ENCODE data around the gene ARNT2.
"Not testable (repeated sequence)": the region's sequence is repeated elsewhere in the genome, so short reads cannot be mapped to it uniquely, and the experiment has no call there.

The ARNT2 gene

GRCh38 chr15:80390942-80391341 is 13.2 kb upstream of the ARNT2 start:
- H3K9me3 ChIP-seq (ENCODE audit: control extremely low read depth in 1 of 5, control insufficient read depth in 4 of 5, insufficient read depth in 2 of 5, low read depth in 1 of 5, low read length in 4 of 5); CTCF ChIA-PET; DNase-seq; H3K27ac ChIP-seq (ENCODE audit: insufficient read depth in 1 of 2, low read depth in 1 of 2, low read length in 2 of 2, poor library complexity in 1 of 2, severe bottlenecking in 2 of 2); H3K4me1 ChIP-seq (ENCODE audit: control extremely low read depth in 1 of 4, control insufficient read depth in 4 of 4, insufficient read depth in 4 of 4, low read length in 3 of 4); H3K36me3 ChIP-seq (ENCODE audit: control insufficient read depth in 4 of 4, insufficient read depth in 4 of 4, low read length in 3 of 4); POLR2A ChIA-PET; H3K4me3 ChIP-seq (ENCODE audit: control insufficient read depth in 1 of 7, extremely low read depth in 1 of 7, insufficient read depth in 4 of 7, low read depth in 2 of 7, low read length in 6 of 7): not testable (repeated sequence)
- WGBS (ENCODE audit: insufficient coverage), result no CpG with 5 or more reads among the region's 1 CpG
- peaks cover 0 to 11% (median 2%) of the 10 kb centered on the region in 5 experiments for H3K27me3 ChIP-seq (replicated peaks in 2 of 5; ENCODE audit: control insufficient read depth in 4 of 5, insufficient read depth in 5 of 5, low read length in 4 of 5)

- POLR2A ChIA-PET, result no interaction called here
- CTCF ChIA-PET, result no interaction called here
- H3K4me3 ChIP-seq (ENCODE audit: control insufficient read depth in 1 of 7, extremely low read depth in 1 of 7, insufficient read depth in 4 of 7, low read depth in 2 of 7, low read length in 6 of 7), result no peak overlapping the region
- 80% methylated on average over 1 of the region's 3 CpGs for WGBS (ENCODE audit: insufficient coverage)
- H3K36me3 ChIP-seq (ENCODE audit: control insufficient read depth in 4 of 4, insufficient read depth in 4 of 4, low read length in 3 of 4), result no peaks in the 10 kb centered on the region
- no peaks in the 10 kb centered on the region for H3K9me3 ChIP-seq (ENCODE audit: control extremely low read depth in 1 of 5, control insufficient read depth in 4 of 5, insufficient read depth in 2 of 5, low read depth in 1 of 5, low read length in 4 of 5)
- H3K27ac ChIP-seq (ENCODE audit: insufficient read depth in 1 of 2, low read depth in 1 of 2, low read length in 2 of 2, poor library complexity in 1 of 2, severe bottlenecking in 2 of 2), result no peak overlapping the region
- peaks cover 0 to 27% (median 3%) of the 10 kb centered on the region in 5 experiments for H3K27me3 ChIP-seq (replicated peaks in 2 of 5; ENCODE audit: control insufficient read depth in 4 of 5, insufficient read depth in 5 of 5, low read length in 4 of 5)
- H3K4me1 ChIP-seq (ENCODE audit: control extremely low read depth in 1 of 4, control insufficient read depth in 4 of 4, insufficient read depth in 4 of 4, low read length in 3 of 4), result no peaks in the 10 kb centered on the region
- DNase-seq, result no peak
These were observed 8.6 kb upstream of the ARNT2 start for GRCh38 chr15:80395616-80396015.

GRCh38 chr15:80396096-80396495 is 8.1 kb upstream of the ARNT2 start:
- Histone ChIP-seq H3K4me1 (ENCODE audit: control extremely low read depth in 1 of 4, control insufficient read depth in 4 of 4, insufficient read depth in 4 of 4, low read length in 3 of 4) (no peaks in the 10 kb centered on the region), H3K9me3 (ENCODE audit: control extremely low read depth in 1 of 5, control insufficient read depth in 4 of 5, insufficient read depth in 2 of 5, low read depth in 1 of 5, low read length in 4 of 5) (no peaks in the 10 kb centered on the region), H3K36me3 (ENCODE audit: control insufficient read depth in 4 of 4, insufficient read depth in 4 of 4, low read length in 3 of 4) (no peaks in the 10 kb centered on the region), H3K27ac (ENCODE audit: insufficient read depth in 1 of 2, low read depth in 1 of 2, low read length in 2 of 2, poor library complexity in 1 of 2, severe bottlenecking in 2 of 2) (no peak overlapping the region), H3K4me3 (ENCODE audit: control insufficient read depth in 1 of 7, extremely low read depth in 1 of 7, insufficient read depth in 4 of 7, low read depth in 2 of 7, low read length in 6 of 7) (no peak overlapping the region), H3K27me3 (replicated peaks in 2 of 5; ENCODE audit: control insufficient read depth in 4 of 5, insufficient read depth in 5 of 5, low read length in 4 of 5) (peaks cover 0 to 27% (median 3%) of the 10 kb centered on the region in 5 experiments)
- POLR2A ChIA-PET, result no interaction called here
- 90% methylated on average over 6 of the region's 7 CpGs for WGBS (ENCODE audit: insufficient coverage)
- no peak for DNase-seq
- CTCF ChIA-PET, result no interaction called here

- Histone ChIP-seq H3K36me3 (ENCODE audit: control insufficient read depth in 4 of 4, insufficient read depth in 4 of 4, low read length in 3 of 4) (no peaks in the 10 kb centered on the region), H3K9me3 (ENCODE audit: control extremely low read depth in 1 of 5, control insufficient read depth in 4 of 5, insufficient read depth in 2 of 5, low read depth in 1 of 5, low read length in 4 of 5) (no peaks in the 10 kb centered on the region), H3K27ac (ENCODE audit: insufficient read depth in 1 of 2, low read depth in 1 of 2, low read length in 2 of 2, poor library complexity in 1 of 2, severe bottlenecking in 2 of 2) (no peak overlapping the region), H3K4me3 (ENCODE audit: control insufficient read depth in 1 of 7, extremely low read depth in 1 of 7, insufficient read depth in 4 of 7, low read depth in 2 of 7, low read length in 6 of 7) (no peak overlapping the region), H3K27me3 (replicated peaks in 2 of 5; ENCODE audit: control insufficient read depth in 4 of 5, insufficient read depth in 5 of 5, low read length in 4 of 5) (peaks cover 0 to 53% (median 7%) of the 10 kb centered on the region in 5 experiments), H3K4me1 (ENCODE audit: control extremely low read depth in 1 of 4, control insufficient read depth in 4 of 4, insufficient read depth in 4 of 4, low read length in 3 of 4) (peaks cover 0 to 7% (median 3%) of the 10 kb centered on the region in 4 experiments)
- 100% methylated on average over 2 of the region's 3 CpGs for WGBS (ENCODE audit: insufficient coverage)
- CTCF ChIA-PET, result interaction anchor here (1.1 kb wide), 1 partner anchor 16 kb away, joined by 3 read pairs; no protein-coding TSS in a partner anchor
- POLR2A ChIA-PET, result no interaction called here
- DNase-seq, result no peak
These were observed 4.7 kb upstream of the ARNT2 start for GRCh38 chr15:80399508-80399907.

- Histone ChIP-seq H3K9me3 (ENCODE audit: control extremely low read depth in 1 of 5, control insufficient read depth in 4 of 5, insufficient read depth in 2 of 5, low read depth in 1 of 5, low read length in 4 of 5) (no peaks in the 10 kb centered on the region), H3K27me3 (replicated peaks in 2 of 5; ENCODE audit: control insufficient read depth in 4 of 5, insufficient read depth in 5 of 5, low read length in 4 of 5) (peaks cover 5 to 72% (median 17%) of the 10 kb centered on the region in 5 experiments), H3K27ac (ENCODE audit: insufficient read depth in 1 of 2, low read depth in 1 of 2, low read length in 2 of 2, poor library complexity in 1 of 2, severe bottlenecking in 2 of 2) (no peak overlapping the region), H3K36me3 (ENCODE audit: control insufficient read depth in 4 of 4, insufficient read depth in 4 of 4, low read length in 3 of 4) (no peaks in the 10 kb centered on the region), H3K4me1 (ENCODE audit: control extremely low read depth in 1 of 4, control insufficient read depth in 4 of 4, insufficient read depth in 4 of 4, low read length in 3 of 4) (peaks cover 0 to 13% (median 5%) of the 10 kb centered on the region in 4 experiments), H3K4me3 (ENCODE audit: control insufficient read depth in 1 of 7, extremely low read depth in 1 of 7, insufficient read depth in 4 of 7, low read depth in 2 of 7, low read length in 6 of 7) (no peak overlapping the region)
- DNase-seq, result no peak
- ChIA-PET POLR2A (no interaction called here), CTCF (interaction anchor here (0.7 kb wide), 1 partner anchor 202 kb away, joined by 3 read pairs; no protein-coding TSS in a partner anchor)
- WGBS (ENCODE audit: insufficient coverage), result 80% methylated on average over 5 of the region's 5 CpGs
These were observed 2.7 kb upstream of the ARNT2 start for GRCh38 chr15:80401456-80401855.

- no peak overlapping the region for H3K4me3 ChIP-seq (ENCODE audit: control insufficient read depth in 1 of 7, extremely low read depth in 1 of 7, insufficient read depth in 4 of 7, low read depth in 2 of 7, low read length in 6 of 7)
- no peaks in the 10 kb centered on the region for H3K36me3 ChIP-seq (ENCODE audit: control insufficient read depth in 4 of 4, insufficient read depth in 4 of 4, low read length in 3 of 4)
- no peak overlapping the region for H3K27ac ChIP-seq (ENCODE audit: insufficient read depth in 1 of 2, low read depth in 1 of 2, low read length in 2 of 2, poor library complexity in 1 of 2, severe bottlenecking in 2 of 2)
- no peak for DNase-seq
- ChIA-PET POLR2A (no interaction called here), CTCF (no interaction called here)
- 48% methylated on average over 2 of the region's 3 CpGs for WGBS (ENCODE audit: insufficient coverage)
- no peaks in the 10 kb centered on the region for H3K9me3 ChIP-seq (ENCODE audit: control extremely low read depth in 1 of 5, control insufficient read depth in 4 of 5, insufficient read depth in 2 of 5, low read depth in 1 of 5, low read length in 4 of 5)
- peaks cover 0 to 13% (median 5%) of the 10 kb centered on the region in 4 experiments for H3K4me1 ChIP-seq (ENCODE audit: control extremely low read depth in 1 of 4, control insufficient read depth in 4 of 4, insufficient read depth in 4 of 4, low read length in 3 of 4)
- H3K27me3 ChIP-seq (replicated peaks in 2 of 5; ENCODE audit: control insufficient read depth in 4 of 5, insufficient read depth in 5 of 5, low read length in 4 of 5), result peaks cover 7 to 73% (median 17%) of the 10 kb centered on the region in 5 experiments
These were observed 1.8 kb upstream of the ARNT2 start for GRCh38 chr15:80402339-80402738.

- peaks cover 0 to 13% (median 5%) of the 10 kb centered on the region in 4 experiments for H3K4me1 ChIP-seq (ENCODE audit: control extremely low read depth in 1 of 4, control insufficient read depth in 4 of 4, insufficient read depth in 4 of 4, low read length in 3 of 4)
- H3K4me3 ChIP-seq (ENCODE audit: control insufficient read depth in 1 of 7, extremely low read depth in 1 of 7, insufficient read depth in 4 of 7, low read depth in 2 of 7, low read length in 6 of 7), result peak overlapping the region in 6 of 7 experiments; percentile 40 to 69 (median 56)
- POLR2A ChIA-PET, result no interaction called here
- DNase-seq, result peak in 2 of 3 donors; percentile 9 to 26
- no peaks in the 10 kb centered on the region for H3K36me3 ChIP-seq (ENCODE audit: control insufficient read depth in 4 of 4, insufficient read depth in 4 of 4, low read length in 3 of 4)
- CTCF ChIA-PET, result no interaction called here
- 6% methylated on average over 30 of the region's 30 CpGs for WGBS (ENCODE audit: insufficient coverage)
- H3K9me3 ChIP-seq (ENCODE audit: control extremely low read depth in 1 of 5, control insufficient read depth in 4 of 5, insufficient read depth in 2 of 5, low read depth in 1 of 5, low read length in 4 of 5), result no peaks in the 10 kb centered on the region
- peaks cover 7 to 73% (median 19%) of the 10 kb centered on the region in 5 experiments for H3K27me3 ChIP-seq (replicated peaks in 2 of 5; ENCODE audit: control insufficient read depth in 4 of 5, insufficient read depth in 5 of 5, low read length in 4 of 5)
- H3K27ac ChIP-seq (ENCODE audit: insufficient read depth in 1 of 2, low read depth in 1 of 2, low read length in 2 of 2, poor library complexity in 1 of 2, severe bottlenecking in 2 of 2), result no peak overlapping the region
These were observed 498 bp upstream of the ARNT2 start for GRCh38 chr15:80403712-80404056.
